Measurements from ENCODE around the gene EEF1AKMT3. TPM values are rescaled to one million over a fixed set of nuclear protein-coding genes. Genes with fewer than 3 reads are reported as not detected.
"Not testable (repeated sequence)": the region's sequence is repeated elsewhere in the genome, so short reads cannot be mapped to it uniquely, and the experiment has no call there.

Gene EEF1AKMT3
- total RNA-seq, 1 donor from 2014 or later: 7.1 TPM

DNA sequence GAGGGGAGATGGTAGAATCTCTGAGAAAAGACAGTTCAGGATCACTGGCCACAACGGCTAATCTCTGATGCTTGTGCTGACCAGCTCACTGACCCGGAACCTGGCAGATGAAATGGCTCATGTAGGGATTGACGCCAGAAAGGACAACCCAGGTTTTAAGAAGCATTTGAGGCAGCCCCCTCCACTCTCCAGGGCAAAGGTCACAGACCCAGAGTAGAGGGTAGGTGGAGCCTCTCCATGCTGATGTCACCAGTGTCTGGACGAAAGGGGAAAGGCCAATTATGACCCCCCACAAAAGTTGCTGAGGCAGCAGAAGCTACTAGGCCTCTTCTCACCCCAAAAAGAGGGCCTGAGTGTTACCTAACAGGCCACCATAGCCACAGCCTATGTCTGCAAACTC is 1.7 kb upstream of the EEF1AKMT3 start:
- FAIRE-seq (no peak), DNase-seq (ENCODE audit: low read depth) (no peak)
- Histone ChIP-seq H3K36me3 (ENCODE audit: control insufficient read depth, insufficient read depth, low read length) (peaks cover 3% of the 10 kb centered on the region), H3K27me3 (ENCODE audit: control insufficient read depth, insufficient read depth, low read length) (no peaks in the 10 kb centered on the region), H3K4me3 (ENCODE audit: low read depth, low read length) (no peak overlapping the region)
- TF ChIP-seq, protein P1, sequence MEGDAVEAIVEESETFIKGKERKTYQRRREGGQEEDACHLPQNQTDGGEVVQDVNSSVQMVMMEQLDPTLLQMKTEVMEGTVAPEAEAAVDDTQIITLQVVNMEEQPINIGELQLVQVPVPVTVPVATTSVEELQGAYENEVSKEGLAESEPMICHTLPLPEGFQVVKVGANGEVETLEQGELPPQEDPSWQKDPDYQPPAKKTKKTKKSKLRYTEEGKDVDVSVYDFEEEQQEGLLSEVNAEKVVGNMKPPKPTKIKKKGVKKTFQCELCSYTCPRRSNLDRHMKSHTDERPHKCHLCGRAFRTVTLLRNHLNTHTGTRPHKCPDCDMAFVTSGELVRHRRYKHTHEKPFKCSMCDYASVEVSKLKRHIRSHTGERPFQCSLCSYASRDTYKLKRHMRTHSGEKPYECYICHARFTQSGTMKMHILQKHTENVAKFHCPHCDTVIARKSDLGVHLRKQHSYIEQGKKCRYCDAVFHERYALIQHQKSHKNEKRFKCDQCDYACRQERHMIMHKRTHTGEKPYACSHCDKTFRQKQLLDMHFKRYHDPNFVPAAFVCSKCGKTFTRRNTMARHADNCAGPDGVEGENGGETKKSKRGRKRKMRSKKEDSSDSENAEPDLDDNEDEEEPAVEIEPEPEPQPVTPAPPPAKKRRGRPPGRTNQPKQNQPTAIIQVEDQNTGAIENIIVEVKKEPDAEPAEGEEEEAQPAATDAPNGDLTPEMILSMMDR (IDR thresholded peaks at IDR 0.05; ENCODE audit: insufficient read depth, low read length, severe bottlenecking): no peak

DNA sequence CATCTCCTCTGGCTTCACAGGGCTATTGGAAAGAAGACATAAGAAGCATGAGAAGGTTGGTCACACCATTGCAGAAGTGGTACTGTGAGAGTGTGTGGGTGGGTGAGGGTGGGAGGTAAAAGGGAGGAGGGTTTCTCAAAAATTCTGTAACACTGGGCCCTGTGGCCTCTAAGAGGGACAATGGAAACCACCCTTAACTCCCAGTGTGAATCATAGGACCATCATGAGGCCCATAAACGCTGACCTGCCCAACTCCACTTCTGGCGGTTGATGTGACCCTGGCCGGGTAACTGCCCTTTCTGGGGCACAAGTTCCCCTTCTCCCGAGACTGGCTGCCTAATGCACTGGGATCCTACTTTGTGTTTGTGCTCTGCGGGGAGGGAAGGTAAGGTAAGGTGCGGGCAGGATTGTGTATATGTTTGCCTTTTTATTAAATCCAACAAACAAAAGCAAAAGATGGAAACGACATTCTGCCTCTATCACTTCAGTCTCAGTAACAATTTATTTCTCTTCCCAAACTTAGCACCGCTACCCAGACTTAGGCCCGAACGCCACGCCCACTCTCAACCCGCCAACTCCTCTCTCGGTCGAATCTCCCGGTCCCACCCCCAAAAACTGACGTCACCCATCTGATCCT is 1.1 kb upstream of the EEF1AKMT3 start:
- TF ChIP-seq, protein P1 (IDR thresholded peaks at IDR 0.05; ENCODE audit: insufficient read depth, low read length, severe bottlenecking): no peak
- FAIRE-seq (no peak), DNase-seq (ENCODE audit: low read depth) (peak; percentile 85)
- Histone ChIP-seq H3K27me3 (ENCODE audit: control insufficient read depth, insufficient read depth, low read length) (no peaks in the 10 kb centered on the region), H3K36me3 (ENCODE audit: control insufficient read depth, insufficient read depth, low read length) (peaks cover 3% of the 10 kb centered on the region), H3K4me3 (ENCODE audit: low read depth, low read length) (peak overlapping the region; percentile 73)

DNA sequence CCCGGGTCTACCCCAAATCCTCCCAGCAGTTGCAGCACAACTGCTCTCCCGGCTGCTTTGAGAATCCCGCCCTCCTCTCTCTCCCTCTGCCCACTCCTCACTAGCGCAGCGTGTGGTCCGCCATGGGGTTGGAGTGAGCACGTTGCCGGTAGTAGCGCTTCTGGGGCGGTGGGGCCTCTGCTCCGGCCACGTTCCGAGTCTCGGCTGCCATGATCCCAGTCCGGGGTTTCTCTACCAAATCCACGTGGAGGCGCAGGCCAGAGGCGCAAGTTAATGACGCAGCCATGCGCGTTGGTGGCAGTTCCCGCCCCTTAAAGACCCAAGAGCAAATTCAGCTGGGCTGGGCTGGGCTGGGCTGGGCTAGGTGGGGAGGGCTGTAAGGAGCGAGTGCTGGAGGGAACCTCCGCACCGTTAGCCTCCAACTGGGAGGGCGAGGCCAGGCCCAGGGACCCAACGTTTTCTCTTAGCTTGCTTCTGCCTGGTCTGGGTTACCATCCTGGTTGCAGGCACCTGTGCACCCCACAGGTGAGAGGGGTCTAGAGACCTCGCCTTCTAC is 463 bp upstream of the EEF1AKMT3 start, which contains the start of gene METTL1:
Gene METTL1, minus strand, starts transcription at position 233 of the 556 bp plus-strand sequence. Its CDS starts 22 bp downstream, at position 211.
- FAIRE-seq (no peak), DNase-seq (ENCODE audit: low read depth) (peak; percentile 91)
- TF ChIP-seq, protein P1 (IDR thresholded peaks at IDR 0.05; ENCODE audit: insufficient read depth, low read length, severe bottlenecking): no peak
- Histone ChIP-seq H3K27me3 (ENCODE audit: control insufficient read depth, insufficient read depth, low read length) (no peaks in the 10 kb centered on the region), H3K36me3 (ENCODE audit: control insufficient read depth, insufficient read depth, low read length) (peaks cover 3% of the 10 kb centered on the region), H3K4me3 (ENCODE audit: low read depth, low read length) (peak within 1 kb of the TSS; percentile 73)

DNA sequence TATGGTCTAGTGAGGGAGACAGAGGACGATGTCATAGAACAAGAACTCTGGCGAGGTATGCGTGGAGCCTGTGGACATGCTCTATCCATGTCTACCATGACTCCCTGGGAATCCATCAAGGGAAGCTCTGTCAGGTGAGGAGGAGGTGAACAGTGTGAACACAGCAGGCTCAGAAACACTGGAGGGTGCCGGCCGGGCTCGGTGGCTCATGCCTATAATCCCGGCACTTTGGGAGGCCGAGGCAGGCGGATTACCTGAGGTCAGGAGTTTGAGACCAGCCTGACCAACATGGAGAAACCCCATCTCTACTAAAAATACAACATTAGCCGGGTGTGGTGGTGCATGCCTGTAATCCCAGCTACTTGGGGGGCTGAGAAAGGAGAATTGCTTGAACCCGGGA is 2.2 kb downstream of the EEF1AKMT3 start:
- not testable (repeated sequence) for FAIRE-seq; H3K4me3 ChIP-seq (ENCODE audit: low read depth, low read length); H3K27me3 ChIP-seq (ENCODE audit: control insufficient read depth, insufficient read depth, low read length); DNase-seq (ENCODE audit: low read depth); H3K36me3 ChIP-seq (ENCODE audit: control insufficient read depth, insufficient read depth, low read length)

DNA sequence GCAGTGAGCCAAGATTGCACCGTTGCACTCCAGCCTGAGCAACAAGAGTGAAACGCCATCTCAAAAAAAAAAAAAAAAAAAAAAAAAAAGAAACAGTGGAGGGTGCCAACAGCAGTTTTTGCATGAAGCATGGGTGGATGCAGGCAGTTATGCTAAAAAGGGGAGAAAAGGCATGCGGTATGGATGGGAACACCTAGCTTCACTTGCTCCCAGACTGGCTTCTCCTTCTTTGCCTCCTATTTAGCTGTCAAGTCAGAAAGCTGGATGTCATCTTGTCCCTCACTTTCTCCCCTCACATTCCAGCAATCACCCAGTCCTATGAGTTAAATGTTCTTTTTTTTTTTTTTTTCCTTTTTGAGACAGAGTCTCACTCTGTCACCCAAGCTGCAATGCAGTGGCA is 2.6 kb downstream of the EEF1AKMT3 start:
- H3K4me3 ChIP-seq (ENCODE audit: low read depth, low read length): no peak overlapping the region
- peaks cover 3% of the 10 kb centered on the region for H3K36me3 ChIP-seq (ENCODE audit: control insufficient read depth, insufficient read depth, low read length)
- FAIRE-seq: no peak
- DNase-seq (ENCODE audit: low read depth): no peak
- H3K27me3 ChIP-seq (ENCODE audit: control insufficient read depth, insufficient read depth, low read length): no peaks in the 10 kb centered on the region
- TF ChIP-seq, protein P1 (IDR thresholded peaks at IDR 0.05; ENCODE audit: insufficient read depth, low read length, severe bottlenecking): no peak

DNA sequence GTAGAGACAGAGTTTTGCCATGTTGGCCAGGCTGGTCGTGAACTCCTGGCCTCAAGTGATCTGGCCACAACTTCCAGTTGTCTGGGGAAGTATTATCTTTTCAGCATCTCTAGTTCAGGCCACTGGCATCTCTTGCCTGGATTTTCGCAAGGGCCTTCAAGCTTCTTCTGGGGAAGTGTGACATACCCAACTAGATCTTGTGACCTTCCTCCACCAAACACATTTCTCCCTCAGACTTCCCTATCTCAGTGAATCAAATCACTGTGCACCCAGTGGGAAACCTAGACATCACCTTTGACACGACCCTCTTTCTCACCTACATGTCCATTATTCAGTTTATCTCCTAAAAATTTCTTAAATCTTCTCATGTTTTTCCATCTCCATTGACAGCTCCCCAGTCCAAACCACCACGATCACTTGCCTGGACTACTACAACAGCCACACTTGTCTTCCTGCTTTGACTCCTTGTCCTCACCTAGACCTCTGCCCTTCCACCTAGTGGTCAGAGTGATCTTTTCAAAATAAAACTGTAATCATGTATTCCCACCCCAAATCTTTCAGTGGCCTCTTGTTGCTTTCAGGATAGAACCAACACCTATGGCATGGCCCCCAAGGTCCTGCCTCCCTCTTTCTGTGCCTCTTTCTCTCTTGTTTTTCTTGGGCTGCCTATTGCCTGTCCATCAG is 3.3 kb downstream of the EEF1AKMT3 start:
- TF ChIP-seq, protein P1 (IDR thresholded peaks at IDR 0.05; ENCODE audit: insufficient read depth, low read length, severe bottlenecking): no peak

More for the DNA sequence above, 3.3 kb downstream of the EEF1AKMT3 start:
- DNase-seq (ENCODE audit: low read depth) (no peak), FAIRE-seq (no peak)
- no peak overlapping the region for H3K4me3 ChIP-seq (ENCODE audit: low read depth, low read length)
- H3K27me3 ChIP-seq (ENCODE audit: control insufficient read depth, insufficient read depth, low read length): no peaks in the 10 kb centered on the region
- H3K36me3 ChIP-seq (ENCODE audit: control insufficient read depth, insufficient read depth, low read length): peaks cover 2% of the 10 kb centered on the region

Data from bronchial epithelial cell (primary cell).